Smooth muscle cell of the brain vasculature (primary cell): ENCODE measurements around the gene TRIM33.
"Not testable (repeated sequence)": the region's sequence is repeated elsewhere in the genome, so short reads cannot be mapped to it uniquely, and the experiment has no call there.

Source experiments
- DNase-seq: peaks from one replicate; pipeline ENCODE4 v3.0.0-alpha.2; 2012; ENCODE audit warnings: low read depth, low spot score

TRIM33 gene

GRCh38 chr1:114423455-114423854 lies 87.5 kb downstream of the TRIM33 start:
- no peak for DNase-seq

GRCh38 chr1:114418948-114419347 lies 92.1 kb downstream of the TRIM33 start:
- not testable (repeated sequence) for DNase-seq

DNA sequence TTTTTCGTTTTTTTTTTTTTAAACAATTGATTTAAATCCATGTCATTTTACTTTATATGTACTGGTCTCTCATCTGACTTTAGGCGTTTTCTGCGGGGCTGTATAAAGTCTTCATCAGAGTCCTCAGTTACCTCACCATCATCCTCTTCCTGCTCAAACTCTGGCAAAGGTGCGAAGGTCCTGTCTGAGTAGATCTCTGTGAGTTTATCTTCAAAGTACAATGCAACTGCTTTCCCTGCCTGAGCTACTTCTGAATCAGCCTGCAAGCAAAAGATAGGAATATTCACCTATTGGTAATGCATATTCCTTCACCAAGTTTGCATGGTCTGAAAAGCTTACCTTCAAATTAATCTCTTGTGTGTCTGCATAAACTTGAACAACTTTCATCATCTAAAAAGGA lies 113.4 kb downstream of the TRIM33 start:
- no peak for DNase-seq

DNA sequence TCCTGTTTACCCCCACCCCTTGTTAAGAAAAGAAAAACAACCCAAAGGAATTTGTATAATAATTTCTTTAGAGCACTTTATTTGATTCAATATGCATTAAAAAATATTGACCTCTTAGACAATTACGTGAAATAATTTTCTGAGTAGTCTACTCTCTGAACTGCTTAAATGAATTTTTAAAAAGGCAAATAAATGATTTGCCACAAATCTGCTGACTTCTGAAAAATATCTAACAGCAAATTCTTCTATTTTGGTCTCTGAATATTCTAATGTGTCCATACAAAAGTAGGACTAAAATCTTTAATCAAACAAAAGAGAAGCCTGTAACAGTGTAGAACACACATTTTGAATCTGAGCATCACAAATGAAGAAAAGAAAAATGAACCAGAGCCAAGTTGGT lies 115.1 kb downstream of the TRIM33 start:
- no peak for DNase-seq

- no peak for DNase-seq
Measured at GRCh38 chr1:114390960-114391359, 120.0 kb downstream of the TRIM33 start.

GRCh38 chr1:114390361-114390760 lies 120.6 kb downstream of the TRIM33 start:
- no peak for DNase-seq

DNA sequence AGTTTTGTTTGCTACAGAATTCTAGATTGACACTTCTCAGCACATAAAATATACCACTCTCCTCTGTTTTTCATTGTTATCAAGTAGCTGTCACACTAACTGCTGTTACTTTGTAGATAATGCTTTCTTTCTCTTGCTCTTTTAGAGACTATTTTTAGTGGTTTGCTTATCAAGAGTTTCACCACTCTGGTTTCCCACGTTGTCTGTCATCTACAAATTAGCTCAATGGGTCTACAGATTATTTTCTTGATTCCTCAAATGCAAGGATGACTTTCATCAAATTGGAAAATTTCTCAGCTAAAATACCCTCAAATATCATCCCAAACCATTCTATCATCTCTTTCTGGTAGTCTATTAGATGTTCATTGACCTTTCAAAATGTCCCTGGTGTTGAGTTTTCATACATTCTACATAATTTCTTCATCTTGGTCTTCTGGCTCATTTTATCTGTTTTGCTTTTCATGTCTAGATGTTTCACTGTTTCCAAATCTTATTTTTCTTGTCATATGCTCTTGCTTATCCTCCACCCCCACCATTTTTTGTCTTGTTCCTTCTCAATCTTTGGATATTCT lies 122.5 kb downstream of the TRIM33 start:
- no peak for DNase-seq

DNA sequence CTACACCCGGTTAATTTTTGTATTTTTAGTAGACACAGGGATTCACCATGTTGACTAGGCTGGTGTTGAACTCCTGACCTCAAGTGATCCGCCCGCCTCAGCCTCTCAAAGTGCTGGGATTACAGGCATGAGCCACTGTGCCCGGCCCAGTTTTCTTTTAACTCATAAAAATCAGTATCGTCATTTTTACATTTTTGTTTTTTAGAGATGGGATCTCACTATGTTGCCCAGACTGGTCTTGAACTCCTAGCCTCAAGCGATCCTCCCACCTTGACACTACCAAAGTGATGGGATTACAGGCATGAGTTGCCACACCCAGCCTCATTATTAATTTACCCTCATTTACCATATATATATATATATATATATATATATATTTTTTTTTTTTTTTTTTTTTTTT lies 123.4 kb downstream of the TRIM33 start:
- not testable (repeated sequence) for DNase-seq

DNA sequence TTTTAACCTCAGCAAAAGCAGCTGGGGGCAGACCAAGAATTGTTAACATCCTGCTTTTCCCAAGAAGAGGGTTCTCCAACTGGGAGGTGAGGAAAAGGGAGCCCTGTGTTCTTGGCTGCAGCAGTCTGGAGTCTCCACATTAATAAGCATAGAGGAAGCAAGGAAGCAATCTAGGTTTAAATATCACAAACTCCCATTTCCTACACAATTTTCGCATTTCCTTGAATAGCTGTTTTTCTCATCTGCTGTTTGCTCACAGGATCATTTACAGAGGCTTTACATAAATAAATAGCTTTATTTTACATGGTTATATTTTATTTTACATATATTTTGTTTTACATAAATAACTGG lies 124.0 kb downstream of the TRIM33 start:
- DNase-seq, result no peak

GRCh38 chr1:114386129-114387009 lies 124.6 kb downstream of the TRIM33 start:
- no peak for DNase-seq

DNA sequence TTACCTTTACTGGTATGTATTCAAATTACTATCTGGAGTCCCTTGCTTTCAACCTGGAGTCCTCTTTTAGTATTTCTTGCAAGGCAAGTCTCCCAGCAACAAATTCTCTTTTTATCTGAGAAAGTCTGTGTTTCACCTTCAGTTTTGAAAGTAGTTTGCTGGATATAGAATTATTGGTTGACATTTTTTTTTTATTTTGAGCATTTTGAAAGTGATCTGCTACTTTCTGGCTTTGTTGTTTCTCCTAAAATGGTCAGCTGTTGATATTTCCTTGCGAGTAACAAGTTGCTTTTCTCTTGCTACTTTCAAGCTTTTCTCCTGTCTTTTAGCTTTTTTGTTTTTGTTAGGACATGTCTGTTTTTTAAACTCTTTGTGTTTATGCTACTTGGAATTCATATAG lies 126.1 kb downstream of the TRIM33 start:
- DNase-seq, result no peak

DNA sequence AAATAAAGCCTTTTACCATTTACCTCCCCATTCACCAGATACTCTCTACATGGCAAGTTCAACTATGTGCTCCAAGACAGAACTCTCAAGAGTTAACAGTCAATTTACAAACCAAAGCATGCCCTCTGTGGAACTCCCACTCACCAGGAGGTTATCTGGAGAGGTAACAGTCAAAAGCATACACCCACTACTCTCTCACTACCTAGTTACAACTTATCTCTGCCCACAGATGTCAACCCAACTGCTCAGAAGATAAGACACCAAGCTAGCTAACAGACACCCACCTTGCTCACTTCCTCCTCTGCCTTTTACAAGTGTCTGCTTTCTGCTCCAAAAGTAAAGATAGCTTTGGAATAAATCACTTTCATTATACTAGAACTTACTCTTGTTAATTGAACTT lies 131.0 kb downstream of the TRIM33 start:
- DNase-seq, result no peak

GRCh38 chr1:114379358-114379757 lies 131.6 kb downstream of the TRIM33 start:
- no peak for DNase-seq

DNA sequence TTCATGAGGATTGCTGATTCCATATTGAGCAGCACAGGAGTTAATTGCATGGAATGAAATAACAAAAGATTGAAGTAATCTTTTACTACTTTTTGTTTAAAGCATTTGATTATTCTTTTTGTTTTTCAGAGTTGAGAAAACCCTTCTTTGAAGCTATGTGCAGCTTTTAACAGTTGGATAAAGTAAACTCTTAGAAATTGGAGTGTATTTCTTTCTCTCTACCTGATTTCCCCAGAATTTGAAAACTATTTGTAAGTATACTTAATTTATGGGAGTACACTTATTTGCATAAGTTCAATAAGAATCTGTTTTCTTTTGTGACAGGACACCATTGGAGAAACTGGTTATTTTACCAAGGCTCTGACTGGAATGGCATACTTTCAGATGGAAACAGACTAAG lies 133.6 kb downstream of the TRIM33 start:
- no peak for DNase-seq

DNA sequence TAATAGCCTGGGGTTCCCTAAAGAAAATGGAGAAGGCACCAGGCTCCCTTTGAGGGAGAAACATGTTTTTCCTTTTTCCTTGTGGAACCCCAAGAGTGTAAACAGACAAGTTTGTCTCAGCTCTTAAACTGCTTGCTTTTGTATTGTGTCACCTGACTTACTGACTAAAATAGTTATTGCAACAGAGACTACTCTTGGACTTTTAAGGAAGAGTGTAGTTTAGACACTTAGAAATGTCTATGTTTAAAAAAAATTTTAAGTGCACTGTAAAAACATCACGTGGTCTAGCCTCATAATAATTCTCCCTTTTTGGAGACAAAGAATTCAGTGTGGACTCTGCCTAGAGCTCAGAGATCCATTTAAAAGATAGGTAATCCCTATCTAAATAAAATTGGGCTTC lies 141.1 kb downstream of the TRIM33 start:
- DNase-seq, result no peak

- not testable (repeated sequence) for DNase-seq
Measured at GRCh38 chr1:114369266-114369919, 141.6 kb downstream of the TRIM33 start.

DNA sequence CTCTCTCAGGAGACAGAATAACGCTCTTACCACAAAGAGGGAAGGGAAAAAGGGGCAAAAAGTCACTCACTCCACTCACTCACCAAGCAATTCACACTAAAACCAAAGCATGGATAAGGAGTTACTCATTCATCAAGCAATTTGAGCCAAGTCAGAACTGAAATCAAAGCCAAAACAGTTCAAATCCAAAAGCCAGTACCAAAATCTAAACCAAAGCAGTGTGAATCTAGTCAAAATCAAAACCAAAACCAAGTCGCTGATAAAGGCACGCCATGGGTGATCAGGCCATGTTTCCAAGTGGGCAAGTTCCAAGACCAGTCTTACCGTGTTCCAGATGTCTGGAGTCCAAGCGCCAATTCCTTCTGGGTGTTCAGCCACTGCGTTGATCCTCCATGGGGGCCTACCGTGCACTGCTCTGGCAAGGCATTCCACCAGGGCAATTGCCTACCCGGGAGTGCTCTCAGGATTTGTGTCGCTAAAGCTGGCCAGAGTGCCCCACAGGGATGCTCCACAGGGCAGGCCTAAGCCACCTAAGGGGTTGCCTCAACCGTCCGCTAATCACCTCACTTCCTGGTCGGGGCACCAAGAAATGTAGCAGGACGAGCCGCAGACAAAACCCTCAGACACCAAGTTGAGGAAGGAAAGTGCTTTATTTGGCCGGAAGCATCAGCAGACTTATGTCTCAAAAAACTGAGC lies 142.3 kb downstream of the TRIM33 start:
- DNase-seq, result no peak

GRCh38 chr1:114367810-114368209 lies 143.2 kb downstream of the TRIM33 start:
- no peak for DNase-seq

- not testable (repeated sequence) for DNase-seq
Measured at GRCh38 chr1:114363230-114363629, 147.8 kb downstream of the TRIM33 start.

- no peak for DNase-seq
Measured at GRCh38 chr1:114359791-114360190, 151.2 kb downstream of the TRIM33 start.

DNA sequence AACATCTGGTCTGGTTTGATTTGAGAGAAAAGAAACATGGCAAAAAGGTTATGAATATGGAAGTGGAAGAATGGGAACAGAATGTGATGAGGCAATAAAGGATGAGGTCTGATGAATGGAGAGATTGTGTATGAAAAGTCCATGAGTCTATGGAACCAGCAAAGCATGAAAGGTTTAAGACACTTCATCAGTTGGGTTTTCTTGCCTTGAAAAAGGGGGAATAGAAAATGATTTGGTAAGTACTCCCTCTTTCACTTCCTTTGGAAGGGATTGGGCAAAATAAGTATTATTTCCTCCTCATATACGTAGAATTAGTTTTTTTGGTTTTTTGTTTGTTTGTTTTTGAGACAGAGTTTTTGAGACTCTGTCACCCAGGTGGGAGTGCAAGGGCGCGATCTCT lies 155.8 kb downstream of the TRIM33 start:
- no peak for DNase-seq

DNA sequence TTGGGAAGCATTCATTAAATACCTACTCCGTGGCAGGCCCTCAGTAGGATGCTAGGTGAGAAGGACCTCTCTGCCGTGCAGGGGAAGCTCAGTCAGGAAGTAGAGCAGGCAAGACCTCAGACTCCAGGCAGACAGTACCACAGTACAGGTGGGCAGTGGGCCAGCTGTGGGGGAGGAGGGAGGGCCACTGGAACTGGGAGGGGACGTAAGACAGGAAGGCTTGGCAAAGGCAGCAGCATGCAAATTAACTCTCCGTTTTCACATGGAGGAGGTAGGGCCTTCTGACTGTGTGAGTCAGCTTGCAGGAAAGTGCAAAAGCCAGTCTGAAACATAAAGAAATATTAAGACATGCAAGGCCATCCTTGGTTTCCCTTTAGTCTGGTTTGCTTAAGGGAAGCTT lies 157.7 kb downstream of the TRIM33 start:
- no peak for DNase-seq
